Measurements from ENCODE around the gene RPSA.
"Not testable (repeated sequence)": the region's sequence is repeated elsewhere in the genome, so short reads cannot be mapped to it uniquely, and the experiment has no call there.

The RPSA gene

DNA sequence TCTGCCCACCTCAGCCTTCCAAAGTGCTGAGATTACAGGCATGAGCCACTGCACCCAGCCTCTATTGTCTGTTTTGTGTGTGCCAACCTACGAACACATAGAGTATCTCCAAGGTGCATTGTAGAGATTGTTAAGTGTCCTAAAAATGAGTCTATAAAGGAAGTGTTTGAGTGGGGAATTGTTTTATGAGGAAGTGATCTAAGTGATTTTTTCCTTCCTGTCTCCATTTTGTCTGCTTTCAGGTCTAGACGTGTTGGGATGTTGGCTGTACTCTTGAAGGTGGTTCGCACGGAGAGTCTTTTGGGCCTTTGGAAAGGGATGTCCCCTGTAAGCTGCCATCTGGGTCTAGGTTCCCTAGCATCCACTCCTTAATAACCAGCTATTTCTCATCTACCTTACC lies 16.3 kb upstream of the RPSA start:
- no peak for DNase-seq

DNA sequence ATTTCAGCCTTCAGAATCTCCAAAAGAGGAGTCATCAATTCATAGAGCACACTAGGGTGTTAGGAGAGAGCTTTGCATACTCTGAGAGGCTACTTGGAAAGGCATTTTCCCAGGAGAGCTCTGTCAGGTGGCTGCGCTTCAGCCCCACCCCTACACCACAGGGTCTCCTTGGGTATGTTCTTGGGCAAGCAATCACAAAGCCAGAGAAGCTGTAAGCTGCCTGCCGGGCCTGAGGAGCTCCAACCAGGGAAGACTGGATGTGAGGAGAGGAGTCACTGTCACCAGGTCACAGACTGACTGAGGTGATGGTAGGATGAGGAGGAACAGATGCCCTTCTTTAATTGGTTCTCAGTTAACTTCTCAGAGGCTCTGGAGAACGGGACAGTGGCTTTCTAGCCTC lies 9.8 kb upstream of the RPSA start:
- no peak for DNase-seq

DNA sequence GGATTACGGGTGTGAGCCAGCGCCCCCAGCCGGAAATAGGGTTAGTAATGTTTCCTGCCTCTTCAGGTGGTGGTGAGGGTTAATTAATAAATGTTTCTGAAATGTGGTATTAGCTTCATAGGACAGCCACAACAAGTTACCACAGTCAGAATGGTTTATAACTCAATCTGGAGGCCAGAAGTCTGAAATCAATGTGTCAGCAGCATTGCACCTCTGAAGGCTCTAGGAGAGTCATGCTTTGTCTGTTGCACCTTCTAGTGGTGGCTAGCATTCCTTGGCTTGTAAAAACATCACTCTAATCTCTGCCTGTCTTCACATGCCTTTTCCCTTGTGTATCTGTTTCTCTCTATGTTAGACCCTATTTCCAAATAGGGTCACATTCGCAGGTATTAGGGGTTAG lies 7.8 kb upstream of the RPSA start:
- DNase-seq, result no peak

DNA sequence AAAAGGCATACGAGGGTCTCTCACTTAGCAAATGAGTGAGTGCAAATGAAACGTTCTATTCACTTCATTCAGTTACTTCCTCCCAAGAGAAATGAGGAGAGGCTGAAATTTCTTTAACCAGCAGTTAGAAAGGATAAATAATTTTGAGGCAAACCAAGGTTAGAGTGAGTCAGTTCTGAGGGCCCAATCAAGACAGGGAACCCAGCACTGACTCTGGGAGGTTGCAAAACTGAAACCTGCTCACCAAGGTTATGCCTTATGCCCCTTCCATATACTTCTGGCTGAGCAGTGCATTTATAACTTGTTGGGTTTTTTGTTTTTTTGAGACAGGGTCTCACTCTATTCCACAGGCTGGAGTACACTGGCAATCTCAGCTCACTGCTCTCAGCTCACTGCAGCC lies 4.5 kb upstream of the RPSA start:
- no peak for DNase-seq

DNA sequence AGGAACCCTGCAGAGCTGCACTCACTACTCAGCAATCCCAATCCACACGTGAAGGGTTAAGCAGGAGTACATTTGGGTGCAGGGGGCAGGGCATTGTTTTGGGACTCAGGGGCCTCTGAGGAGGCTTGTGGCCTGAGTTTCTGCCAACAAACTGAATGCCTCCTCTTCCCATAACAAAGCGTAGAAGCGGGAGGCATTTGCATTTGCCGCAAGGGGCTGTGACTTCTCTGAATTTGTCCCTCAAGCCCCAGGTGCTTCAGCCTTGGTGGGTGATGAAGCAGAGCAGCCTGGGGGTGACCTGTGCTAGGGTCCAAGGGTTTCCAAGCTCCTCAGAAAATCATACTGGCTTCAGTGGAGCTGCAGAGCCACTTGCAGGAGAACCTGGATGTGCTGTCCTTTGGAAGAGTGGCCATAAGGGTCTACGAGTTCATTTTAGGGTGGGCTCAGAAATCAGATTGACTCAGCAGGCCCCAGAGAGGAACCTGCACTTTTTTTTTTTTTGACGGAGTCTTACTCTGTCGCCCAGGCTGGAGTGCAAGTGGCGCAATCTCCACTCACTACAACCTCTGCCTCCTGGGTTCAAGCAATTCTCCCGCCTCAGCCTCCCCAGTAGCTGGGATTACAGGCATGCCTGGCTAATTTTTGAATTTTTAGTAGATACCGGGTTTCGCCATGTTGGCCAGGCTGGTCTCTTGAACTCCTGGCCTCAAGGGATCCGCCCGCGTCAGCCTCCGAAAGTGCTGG lies 1.4 kb upstream of the RPSA start:
- no peak for DNase-seq

DNA sequence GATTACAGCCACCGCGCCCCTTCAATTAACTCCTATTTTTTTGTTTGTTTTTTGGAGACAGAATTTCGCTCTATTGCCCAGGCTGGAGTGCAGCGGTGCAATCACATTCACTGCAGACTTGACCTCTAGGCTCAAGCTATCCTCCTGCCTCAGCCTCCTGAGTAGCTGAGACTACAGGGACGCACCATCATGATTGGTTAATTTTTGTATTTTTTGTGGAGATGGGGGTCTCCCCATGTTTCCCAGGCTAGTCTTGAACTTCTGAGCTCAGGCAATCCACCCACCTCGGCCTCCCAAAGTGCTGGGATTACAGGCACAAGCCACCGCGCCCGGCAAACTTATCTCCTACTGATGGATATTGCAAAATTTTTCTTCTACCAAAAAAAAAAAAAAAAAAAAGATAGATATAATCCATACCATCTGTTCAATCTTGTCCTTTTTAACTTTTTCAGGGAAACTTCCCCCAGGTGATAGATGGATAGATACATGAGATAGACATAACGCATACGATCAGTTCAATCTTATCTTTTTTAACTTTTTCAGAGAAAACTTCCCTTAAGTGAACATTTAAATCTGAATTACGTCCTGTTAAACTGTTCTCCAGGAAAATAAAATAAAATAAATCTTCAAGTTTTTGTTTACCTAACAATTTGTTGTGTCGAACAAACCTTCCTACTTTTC lies 693 bp upstream of the RPSA start:
- no peak for DNase-seq

DNA sequence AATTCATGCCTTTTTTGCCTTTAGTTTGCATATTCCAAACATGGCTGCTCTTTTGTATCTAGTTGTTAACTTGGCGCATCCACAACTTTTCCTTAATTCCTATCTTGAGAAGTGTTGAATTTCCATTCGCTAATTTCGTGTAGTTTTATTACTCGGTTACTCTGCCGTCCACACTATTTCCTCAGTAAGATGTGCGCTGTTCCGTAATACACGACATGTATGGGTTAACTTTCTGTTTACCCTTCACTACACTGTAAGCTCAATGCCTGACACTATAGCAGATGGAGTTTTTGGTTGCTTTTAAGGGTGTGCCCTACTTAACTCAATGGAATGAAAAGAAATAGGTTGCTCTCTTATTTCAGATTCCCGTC lies 724 bp downstream of the RPSA start:
- DNase-seq, result peak in 1 of 3 donors; percentile 9

DNA sequence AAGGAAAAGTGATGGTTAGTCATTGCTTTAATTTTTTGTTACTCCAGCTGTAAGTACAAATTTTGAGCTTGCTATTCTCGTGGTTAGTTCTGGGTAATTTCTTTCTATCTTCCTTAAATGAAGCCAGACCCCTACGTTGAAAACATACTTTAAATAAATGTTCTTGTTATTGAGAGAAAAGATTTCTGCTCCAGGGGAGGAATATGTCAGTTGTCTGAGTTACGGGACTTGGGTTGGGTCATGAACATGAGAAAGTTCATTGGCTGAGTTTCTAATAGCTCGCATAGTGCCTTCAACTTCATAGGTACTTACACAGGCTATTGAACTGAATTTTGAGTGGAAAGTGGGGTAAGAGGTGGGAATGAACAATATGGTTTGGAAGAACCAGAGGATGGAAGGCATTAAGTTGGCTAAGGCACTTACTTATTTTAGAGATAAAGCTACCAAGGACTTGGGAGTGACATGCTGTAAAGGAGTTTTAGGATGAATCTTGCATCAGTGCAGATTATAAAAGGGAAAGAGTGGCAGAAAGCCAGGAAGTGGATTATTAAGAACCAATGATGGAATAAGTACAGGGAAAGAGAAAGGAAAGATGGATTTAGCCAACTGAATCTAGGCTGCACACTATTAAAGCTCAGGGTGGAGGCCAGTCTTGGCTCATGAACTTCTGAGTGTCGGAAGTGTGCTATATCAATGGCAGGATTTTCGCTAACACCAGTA lies 1.4 kb downstream of the RPSA start:
- DNase-seq, result no peak

DNA sequence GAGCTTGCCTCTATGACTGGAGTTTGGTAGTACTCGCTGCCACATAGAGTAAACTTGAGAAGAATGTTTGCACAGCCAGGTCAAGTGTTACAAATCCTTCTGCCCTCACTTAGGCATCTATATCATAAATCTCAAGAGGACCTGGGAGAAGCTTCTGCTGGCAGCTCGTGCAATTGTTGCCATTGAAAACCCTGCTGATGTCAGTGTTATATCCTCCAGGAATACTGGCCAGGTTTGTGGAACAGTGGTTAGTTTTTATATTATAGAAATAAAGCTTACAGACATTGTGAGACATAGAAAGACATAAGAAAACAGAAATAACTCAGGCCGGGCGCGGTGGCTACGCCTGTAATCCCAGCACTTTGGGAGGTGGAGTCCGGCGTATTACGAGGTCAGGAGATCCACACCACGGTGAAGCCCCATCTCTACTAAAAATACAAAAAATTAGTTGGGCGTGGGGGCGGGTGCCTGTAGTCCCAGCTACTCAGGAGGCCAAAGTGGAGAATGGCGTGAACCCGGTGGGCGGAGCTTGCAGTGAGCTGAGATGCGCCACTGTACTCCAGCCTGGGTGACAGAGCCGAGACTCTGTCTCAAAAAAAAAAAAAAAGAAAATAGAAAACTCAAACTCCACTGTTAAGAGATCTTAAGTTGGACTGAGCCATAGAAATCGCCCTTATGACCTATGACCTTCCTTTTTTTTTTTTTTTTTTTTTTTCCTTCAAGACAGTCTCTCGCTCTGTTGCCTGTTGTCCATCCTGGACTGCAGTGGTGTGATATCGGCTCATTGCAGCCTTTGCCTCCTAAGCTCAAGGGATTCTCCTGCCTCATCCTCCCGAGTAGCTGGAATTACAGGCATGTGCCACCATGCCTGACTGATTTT lies 2.2 kb downstream of the RPSA start:
- DNase-seq, result no peak

DNA sequence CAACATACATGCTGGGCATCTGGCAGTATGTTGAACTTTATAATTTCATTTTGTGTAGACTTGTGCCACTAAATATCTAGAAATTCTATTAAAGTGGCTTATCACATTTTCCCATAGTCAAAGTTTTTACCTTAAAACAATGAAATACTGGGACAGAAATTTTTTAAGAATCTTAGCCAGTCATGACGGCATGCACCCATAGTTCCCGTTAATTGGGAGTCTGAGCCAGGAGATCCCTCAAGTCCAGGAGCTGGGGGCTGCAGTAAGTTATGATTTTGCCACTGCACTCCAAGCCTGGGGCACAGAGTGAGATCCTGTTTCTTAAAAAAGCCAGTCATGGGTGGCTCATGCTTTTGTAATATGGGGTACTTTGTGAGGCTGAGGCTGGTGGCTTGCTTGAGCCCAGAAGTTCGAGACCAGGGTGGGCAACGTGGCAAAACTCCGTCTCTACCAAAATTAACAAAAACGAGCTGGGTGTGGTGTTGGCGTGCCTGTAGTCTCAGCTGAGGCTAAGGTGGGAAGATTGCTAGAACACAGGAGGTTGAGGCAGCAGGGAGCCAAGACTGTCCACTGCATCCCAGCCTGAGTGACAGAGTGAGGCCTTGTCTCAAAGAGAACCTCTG lies 3.1 kb downstream of the RPSA start:
- no peak for DNase-seq

DNA sequence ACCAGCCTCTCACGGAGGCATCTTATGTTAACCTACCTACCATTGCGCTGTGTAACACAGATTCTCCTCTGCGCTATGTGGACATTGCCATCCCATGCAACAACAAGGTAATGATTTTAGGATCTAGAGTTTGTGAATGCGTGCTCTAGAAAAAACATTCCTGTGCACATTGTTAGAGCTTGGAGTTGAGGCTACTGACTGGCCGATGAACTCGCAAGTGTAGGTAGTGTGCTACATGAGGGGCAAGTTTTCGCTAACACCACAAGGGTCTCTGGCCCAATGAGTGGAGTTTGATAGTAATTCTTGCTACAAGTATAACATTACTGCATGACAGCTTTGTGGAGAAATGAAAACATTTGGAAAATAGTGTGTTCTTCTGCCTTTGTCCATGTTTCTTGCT lies 4.4 kb downstream of the RPSA start:
- DNase-seq, result no peak

DNA sequence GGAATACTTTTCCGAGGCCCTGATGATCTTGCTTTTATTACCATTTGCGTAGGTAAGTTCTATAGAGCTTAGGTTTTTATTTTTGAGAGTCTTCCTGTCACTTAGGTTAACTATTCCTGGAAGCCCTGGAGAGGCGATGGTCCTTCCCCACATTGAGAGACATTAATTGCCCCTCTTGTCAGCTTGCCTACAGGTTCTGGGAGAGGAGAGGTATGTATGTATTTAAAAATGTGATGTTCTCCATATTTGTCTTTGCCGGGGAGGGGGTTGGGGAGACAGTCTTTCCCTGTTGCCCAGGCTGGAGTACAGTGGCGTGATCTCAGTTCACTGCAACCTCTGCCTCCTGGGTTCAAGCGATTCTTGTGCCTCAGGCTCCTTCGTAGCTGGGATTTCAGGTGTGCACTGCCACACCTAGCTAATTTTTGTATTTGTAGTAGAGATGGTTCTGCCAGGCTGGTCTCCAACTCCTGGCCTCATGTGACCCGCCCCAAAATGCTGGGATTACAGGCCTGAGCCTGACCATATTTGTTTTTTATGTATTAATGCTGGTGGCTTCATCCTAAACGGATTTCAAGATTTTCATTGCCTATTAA lies 6.2 kb downstream of the RPSA start:
- DNase-seq, result no peak

DNA sequence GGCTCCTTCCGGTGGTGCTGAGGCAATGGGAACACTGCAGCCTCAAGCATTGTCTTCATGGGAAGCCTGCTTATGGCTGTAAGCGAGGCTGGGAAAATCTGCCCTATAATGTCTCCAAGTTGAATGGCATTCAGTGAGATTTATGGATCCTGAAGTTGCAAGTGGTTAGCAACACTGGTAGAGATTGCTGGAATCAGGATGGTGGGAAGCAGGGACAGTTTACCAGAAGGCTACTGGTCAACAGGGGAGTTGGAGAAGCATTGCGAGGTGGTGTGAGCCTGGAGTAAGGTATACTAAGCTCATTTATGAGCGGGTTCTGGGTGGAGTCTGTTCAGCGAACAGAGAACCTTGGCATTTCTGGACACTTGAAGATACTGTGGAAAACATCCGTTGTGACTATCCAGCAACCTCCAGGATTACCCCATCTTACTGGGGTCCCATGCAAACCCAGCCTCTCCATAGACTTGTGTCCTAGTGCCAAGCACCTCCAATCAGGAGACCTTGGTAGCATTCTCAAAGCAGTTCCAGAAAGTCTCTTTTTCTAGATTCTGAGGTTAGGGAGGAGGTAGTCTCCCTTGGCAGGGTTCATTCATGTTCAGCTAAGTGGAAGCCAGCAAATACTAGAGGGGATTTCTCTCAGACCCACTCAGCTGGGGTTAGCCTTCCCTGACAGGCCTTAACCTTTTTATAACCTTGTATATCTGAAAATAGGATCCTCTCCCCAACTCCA lies 7.3 kb downstream of the RPSA start:
- no peak for DNase-seq

DNA sequence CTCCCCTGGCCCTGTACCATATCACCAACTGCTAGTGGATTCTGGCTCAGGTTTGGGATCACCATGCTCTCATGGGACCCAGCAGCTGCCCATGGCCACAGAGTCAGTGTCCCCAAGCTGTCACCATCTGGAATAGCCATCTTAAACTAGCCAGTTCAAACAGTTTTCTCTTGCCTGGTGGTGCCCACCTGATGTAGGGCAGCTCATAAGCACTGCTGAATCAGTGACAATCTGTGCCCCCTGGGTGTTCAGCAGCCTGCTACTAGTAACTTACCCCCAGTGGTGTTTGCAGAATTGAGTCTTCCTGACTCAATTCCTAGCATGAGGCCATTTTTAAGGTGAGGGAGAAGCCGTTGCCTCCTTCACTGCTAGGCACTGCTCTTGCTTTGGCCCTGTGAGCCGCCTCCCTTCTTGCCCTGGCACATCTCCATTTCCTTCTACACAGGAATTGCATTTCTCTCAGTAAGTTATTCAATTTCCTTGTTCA lies 7.9 kb downstream of the RPSA start:
- DNase-seq, result no peak

DNA sequence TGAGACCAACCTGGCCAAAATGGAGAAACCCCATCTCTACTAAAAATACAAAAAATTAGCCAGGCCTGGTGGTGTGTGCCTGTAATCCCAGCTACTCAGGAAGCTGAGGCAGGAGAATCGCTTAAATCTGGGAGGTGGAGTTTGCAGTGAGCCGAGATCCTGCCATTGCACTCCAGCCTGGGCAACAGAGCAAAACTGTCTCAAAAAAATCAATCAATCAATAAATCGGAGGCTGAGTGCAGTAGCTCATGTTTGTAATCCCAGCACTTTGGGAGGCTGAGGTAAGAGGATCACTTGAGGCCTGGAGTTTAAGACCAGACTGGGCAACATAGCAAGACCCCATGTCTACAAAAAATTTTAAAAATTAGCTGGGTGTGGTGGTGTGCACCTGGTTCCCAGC lies 8.8 kb downstream of the RPSA start:
- DNase-seq, result not testable (repeated sequence)

DNA sequence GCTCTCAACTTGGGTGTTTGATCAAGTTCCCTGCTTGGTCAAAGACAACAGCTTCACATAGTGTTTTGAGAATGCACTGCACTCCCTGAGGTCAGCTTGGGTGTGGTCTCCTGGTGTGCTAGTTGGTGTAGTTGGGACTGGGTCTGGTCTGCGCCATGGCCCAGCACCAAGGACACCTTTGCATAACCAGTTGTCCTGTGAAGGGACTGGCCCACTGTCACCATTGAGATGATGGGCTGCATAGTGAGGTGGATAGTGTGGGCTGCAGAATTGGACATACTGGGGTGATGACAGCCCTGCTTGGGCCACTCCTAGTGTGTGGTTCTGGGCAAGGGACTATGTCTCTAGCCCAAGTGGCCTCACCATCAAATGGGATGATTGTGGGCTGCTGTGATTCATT lies 9.5 kb downstream of the RPSA start:
- no peak for DNase-seq

DNA sequence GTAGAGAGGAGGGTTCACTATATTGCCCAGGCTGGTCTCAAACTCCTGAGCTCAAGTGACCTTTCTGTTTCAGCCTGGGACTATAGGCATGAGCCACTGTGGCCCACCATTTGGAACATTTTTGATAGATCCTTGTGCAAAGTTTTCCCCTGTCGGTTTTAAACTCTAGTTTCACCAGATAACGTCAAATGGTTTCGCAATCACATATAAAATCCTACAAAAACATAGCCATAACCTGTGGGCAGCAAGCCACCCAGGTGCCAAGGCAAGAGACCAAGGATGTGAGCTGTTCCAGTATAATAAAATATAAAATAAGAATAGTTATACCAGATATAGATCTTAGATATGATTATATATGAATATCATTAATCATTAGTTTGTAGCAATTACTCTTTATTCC lies 10.5 kb downstream of the RPSA start:
- not testable (repeated sequence) for DNase-seq

DNA sequence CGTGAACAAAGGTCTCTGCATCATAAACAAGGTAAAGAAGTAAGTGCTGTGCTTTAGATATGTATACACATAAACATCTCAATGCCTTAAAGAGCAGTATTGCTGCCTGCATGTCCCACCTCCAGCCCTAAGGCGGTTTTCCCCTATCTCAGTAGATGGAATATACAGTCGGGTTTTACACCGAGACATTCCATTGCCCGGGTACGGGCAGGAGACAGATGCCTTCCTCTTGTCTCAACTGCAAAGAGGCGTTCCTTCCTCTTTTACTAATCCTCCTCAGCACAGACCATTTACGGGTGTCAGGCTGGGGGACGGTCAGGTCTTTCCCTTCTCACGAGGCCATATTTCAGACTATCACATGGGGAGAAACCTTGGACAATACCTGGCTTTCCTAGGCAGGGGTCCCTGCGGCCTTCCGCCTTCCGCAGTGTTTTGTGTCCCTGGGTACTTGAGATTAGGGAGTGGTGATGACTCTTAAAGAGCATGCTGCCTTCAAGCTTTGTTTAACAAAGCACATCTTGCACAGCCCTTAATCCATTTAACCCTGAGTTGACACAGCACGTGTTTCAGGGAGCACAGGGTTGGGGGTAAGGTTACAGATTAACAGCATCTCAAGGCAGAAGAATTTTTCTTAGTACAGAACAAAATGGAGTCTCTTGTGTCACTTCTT lies 12.2 kb downstream of the RPSA start:
- DNase-seq, result not testable (repeated sequence)

DNA sequence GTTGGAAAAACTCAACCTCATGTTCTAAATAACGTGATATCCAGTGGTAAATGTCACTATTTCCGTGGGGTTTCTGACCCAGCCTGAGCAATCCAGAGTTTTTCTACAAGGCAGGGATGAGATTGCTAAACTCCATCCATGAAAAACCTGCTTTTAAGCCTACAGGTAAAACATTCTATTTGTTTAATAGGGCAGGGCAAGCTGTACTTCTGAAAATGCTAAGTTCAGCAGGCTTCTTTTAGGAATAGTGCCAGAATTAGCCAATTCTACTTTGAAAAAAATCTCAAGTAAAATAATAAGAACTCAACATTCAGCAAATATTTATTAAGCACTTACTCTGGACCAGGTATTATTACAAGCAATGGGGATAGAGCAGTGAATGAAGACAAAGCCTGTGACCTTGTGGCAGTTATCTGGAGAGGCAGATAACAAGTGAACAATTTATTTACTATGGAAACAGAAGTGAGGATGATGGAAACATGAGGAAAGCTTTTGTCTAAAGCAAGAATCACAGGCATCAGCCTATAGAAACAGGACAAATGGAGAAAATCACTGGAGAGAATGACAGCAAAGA lies 13.3 kb downstream of the RPSA start:
- no peak for DNase-seq

DNA sequence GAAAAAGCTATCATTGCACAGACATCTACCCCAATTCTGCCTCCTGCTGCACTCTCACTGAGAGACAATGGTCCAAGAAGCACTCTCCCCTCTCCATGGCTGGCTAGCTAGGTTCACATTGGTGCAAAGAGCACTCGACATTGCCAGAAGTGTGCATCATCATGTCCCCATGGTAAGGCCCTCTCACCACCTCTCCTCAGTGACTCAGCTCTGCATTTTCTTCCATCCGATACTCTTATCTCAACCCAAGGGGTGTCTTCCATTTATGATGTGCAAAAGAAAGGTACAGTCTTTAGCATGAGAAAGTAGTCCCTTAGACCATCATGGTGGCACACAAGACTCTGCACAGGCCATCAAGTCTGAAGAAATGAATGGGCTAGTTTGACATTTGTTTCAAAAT lies 14.0 kb downstream of the RPSA start:
- no peak for DNase-seq
